ENCODE results near the gene MYO5C. TPM values are rescaled to one million over a fixed set of nuclear protein-coding genes. Genes with fewer than 3 reads are reported as not detected.

Gene MYO5C
- total and polyA plus RNA-seq, 2 of the 13 experiments (the other 11 are each of a cell fraction or from before 2014, with no cell fraction given) = 15.7 to 23.7 TPM

DNA sequence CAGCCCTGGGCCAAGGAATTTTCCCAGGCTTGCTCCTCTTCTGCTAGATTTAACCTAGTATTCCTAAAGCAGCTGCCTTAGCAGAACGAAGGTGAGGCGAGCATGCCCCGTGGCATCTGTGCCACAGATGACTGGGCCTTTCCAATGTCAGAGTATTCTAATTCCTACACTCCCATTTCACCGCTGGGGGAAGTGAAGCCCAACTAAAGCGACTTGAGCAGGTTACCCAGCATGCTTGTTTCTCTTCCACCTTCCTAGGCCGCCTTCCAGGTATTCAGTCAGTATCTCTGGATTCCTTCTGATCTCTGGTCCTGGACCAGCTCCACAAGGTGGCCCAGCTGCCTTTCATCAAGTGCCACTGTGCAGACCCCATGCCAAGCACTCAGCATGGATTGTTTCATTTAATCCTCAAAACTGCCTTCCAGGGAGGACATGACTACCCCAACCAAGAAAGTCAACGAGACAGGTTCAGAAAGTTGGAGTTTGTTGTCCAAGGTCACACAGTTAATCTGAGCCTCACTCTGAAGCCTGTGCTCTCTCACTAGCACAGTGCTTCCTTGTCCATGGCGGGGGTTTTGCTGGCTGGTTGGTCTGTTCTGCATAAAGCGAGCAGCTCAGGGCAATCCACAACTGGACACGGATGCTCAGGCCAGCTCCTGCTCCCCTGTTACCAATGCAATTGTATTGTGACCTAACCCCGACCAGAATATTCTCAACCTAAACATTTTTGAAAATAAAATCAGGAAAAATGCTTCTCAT lies 15.1 kb downstream of the MYO5C start:
- peaks cover 15 to 46% of the 10 kb centered on the region in 2 experiments for H3K36me3 ChIP-seq (replicated peaks in 1 of 2; ENCODE audit: control insufficient read depth in 1 of 2, insufficient read depth in 2 of 2, low read length in 2 of 2)
- CTCF ChIA-PET (ENCODE audit: low intra/inter-chr PET ratio, low total read pairs) = no interaction called here
- peak; percentile 75 for ATAC-seq
- peak overlapping the region in 1 of 3 experiments; percentile 4; a peak in 1 of 6 replicates for H3K4me3 ChIP-seq (replicated peaks in 1 of 3; ENCODE audit: insufficient read depth in 1 of 3, low read depth in 2 of 3, low read length in 3 of 3)
- H4K20me1 ChIP-seq (ENCODE audit: insufficient read depth, low read length) = no peaks in the 10 kb centered on the region
- POLR2A ChIA-PET = interaction anchor here (1.0 to 1.5 kb wide), 3 partner anchors 10 to 16 kb away, joined by 3 to 7 read pairs (median 5); partner anchors contain the start of gene MYO5C
- H3K27ac ChIP-seq (ENCODE audit: extremely low read length, insufficient read depth, low read length) = peak overlapping the region; percentile 75
- no peak overlapping the region for H2AFZ ChIP-seq (ENCODE audit: low read length)
- DNase-seq (ENCODE audit: low spot score) = peak; percentile 43
- peaks cover 40% of the 10 kb centered on the region for H3K4me1 ChIP-seq (ENCODE audit: insufficient read depth, low read length)
- H3K79me2 ChIP-seq (ENCODE audit: insufficient read depth, low read length) = peaks cover 2% of the 10 kb centered on the region
- FAIRE-seq = no peak
- H3K9me3 ChIP-seq (ENCODE audit: low read length) = no peaks in the 10 kb centered on the region
- 83% methylated on average over 10 of the region's 11 CpGs for WGBS (ENCODE audit: low lambda C conversion rate)
- H3K27me3 ChIP-seq (ENCODE audit: control insufficient read depth in 1 of 2, insufficient read depth in 2 of 2, low read length in 2 of 2) = no peaks in the 10 kb centered on the region
- intact Hi-C loops (cut with micrococcal nuclease; ENCODE audit: unreplicated experiment) (no loop called here), in situ Hi-C loops (cut with HindIII; ENCODE audit: extremely low pct_ligation_motif_present, low pct_unique_long_range_greater_than_20kb) (no loop called here)
- H3K4me2 ChIP-seq (ENCODE audit: low read depth, low read length) = peak overlapping the region; percentile 56
- BruUV-seq (replicated peaks) = no TSS peak
- H3K9ac ChIP-seq (ENCODE audit: insufficient read depth, low read depth, low read length) = peak overlapping the region; percentile 4
- 0 out of 2 replicates have a peak, but pooled peaks have one; percentile 4 for TF ChIP-seq ZNF256 (CRISPR knock-in tag; conservative IDR thresholded peaks at IDR 0.05)
- TF ChIP-seq ZNF557 (CRISPR knock-in tag; IDR thresholded peaks at IDR 0.05) = no peak
- no peak for TF ChIP-seq SRSF1 (optimal IDR thresholded peaks at IDR 0.05; ENCODE audit: low read depth, low read length)
- TF ChIP-seq, protein P1, sequence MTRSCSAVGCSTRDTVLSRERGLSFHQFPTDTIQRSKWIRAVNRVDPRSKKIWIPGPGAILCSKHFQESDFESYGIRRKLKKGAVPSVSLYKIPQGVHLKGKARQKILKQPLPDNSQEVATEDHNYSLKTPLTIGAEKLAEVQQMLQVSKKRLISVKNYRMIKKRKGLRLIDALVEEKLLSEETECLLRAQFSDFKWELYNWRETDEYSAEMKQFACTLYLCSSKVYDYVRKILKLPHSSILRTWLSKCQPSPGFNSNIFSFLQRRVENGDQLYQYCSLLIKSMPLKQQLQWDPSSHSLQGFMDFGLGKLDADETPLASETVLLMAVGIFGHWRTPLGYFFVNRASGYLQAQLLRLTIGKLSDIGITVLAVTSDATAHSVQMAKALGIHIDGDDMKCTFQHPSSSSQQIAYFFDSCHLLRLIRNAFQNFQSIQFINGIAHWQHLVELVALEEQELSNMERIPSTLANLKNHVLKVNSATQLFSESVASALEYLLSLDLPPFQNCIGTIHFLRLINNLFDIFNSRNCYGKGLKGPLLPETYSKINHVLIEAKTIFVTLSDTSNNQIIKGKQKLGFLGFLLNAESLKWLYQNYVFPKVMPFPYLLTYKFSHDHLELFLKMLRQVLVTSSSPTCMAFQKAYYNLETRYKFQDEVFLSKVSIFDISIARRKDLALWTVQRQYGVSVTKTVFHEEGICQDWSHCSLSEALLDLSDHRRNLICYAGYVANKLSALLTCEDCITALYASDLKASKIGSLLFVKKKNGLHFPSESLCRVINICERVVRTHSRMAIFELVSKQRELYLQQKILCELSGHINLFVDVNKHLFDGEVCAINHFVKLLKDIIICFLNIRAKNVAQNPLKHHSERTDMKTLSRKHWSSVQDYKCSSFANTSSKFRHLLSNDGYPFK (CRISPR knock-in tag; IDR thresholded peaks at IDR 0.05; ENCODE audit: borderline replicate concordance) = no peak
- TF ChIP-seq, protein P2, sequence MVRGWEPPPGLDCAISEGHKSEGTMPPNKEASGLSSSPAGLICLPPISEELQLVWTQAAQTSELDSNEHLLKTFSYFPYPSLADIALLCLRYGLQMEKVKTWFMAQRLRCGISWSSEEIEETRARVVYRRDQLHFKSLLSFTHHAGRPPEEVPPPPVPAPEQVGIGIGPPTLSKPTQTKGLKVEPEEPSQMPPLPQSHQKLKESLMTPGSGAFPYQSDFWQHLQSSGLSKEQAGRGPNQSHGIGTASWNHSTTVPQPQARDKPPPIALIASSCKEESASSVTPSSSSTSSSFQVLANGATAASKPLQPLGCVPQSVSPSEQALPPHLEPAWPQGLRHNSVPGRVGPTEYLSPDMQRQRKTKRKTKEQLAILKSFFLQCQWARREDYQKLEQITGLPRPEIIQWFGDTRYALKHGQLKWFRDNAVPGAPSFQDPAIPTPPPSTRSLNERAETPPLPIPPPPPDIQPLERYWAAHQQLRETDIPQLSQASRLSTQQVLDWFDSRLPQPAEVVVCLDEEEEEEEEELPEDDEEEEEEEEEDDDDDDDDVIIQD (CRISPR knock-in tag; IDR thresholded peaks at IDR 0.05; ENCODE audit: low read depth) = peak; percentile 10; the same call in 1 of the 2 replicates
- no peak for TF ChIP-seq ZNF296 (CRISPR knock-in tag; conservative IDR thresholded peaks at IDR 0.05)
- TF ChIP-seq, protein P3, sequence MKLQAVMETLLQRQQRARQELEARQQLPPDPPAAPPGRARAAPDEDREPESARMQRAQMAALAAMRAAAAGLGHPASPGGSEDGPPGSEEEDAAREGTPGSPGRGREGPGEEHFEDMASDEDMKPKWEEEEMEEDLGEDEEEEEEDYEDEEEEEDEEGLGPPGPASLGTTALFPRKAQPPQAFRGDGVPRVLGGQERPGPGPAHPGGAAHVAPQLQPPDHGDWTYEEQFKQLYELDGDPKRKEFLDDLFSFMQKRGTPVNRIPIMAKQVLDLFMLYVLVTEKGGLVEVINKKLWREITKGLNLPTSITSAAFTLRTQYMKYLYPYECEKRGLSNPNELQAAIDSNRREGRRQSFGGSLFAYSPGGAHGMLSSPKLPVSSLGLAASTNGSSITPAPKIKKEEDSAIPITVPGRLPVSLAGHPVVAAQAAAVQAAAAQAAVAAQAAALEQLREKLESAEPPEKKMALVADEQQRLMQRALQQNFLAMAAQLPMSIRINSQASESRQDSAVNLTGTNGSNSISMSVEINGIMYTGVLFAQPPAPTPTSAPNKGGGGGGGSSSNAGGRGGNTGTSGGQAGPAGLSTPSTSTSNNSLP (IDR thresholded peaks at IDR 0.05; ENCODE audit: low read depth, low read length) = no peak
- no peak for TF ChIP-seq POLR2G (IDR thresholded peaks at IDR 0.05; ENCODE audit: low read depth, low read length)
- no peak for TF ChIP-seq PHB2 (IDR thresholded peaks at IDR 0.05; ENCODE audit: partially characterized antibody)
- TF ChIP-seq ZBTB38 (CRISPR knock-in tag; IDR thresholded peaks at IDR 0.05) = peak; percentile 62; the same call in 1 of the 2 replicates
- no peak for TF ChIP-seq SMC3 (IDR thresholded peaks at IDR 0.05; ENCODE audit: low read length)
- no peak for TF ChIP-seq HNF4A (CRISPR knock-in tag; IDR thresholded peaks at IDR 0.05)
- peak; percentile 26; the same call in 1 of the 2 replicates for TF ChIP-seq ZNF772 (CRISPR knock-in tag; IDR thresholded peaks at IDR 0.05)
- TF ChIP-seq SCMH1 (CRISPR knock-in tag; IDR thresholded peaks at IDR 0.05; ENCODE audit: borderline replicate concordance) = no peak
- no peak for TF ChIP-seq ZFP36L1 (CRISPR knock-in tag; IDR thresholded peaks at IDR 0.05)
- TF ChIP-seq, protein P4, sequence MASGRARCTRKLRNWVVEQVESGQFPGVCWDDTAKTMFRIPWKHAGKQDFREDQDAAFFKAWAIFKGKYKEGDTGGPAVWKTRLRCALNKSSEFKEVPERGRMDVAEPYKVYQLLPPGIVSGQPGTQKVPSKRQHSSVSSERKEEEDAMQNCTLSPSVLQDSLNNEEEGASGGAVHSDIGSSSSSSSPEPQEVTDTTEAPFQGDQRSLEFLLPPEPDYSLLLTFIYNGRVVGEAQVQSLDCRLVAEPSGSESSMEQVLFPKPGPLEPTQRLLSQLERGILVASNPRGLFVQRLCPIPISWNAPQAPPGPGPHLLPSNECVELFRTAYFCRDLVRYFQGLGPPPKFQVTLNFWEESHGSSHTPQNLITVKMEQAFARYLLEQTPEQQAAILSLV (CRISPR knock-in tag; IDR thresholded peaks at IDR 0.05; ENCODE audit: borderline replicate concordance) = no peak
